Esophagus squamous epithelium (tissue), 4 donors: Measurements from ENCODE around the gene ZNF616.

Experiments used
- POLR2A ChIP-seq, 4 donors: fragments of 450-650 bp; IDR thresholded peaks; one replicate each; pipeline ENCODE4 v1.6.1; 2017; ENCODE audit warnings: antibody characterized with exemption in 4 of 4, mild to moderate bottlenecking in 4 of 4, moderate library complexity in 3 of 4
- TF ChIP-seq, protein P1 (sequence below), 6 experiments: fragments of 450-650 bp in 4 of 6; fragments of 200-600 bp in 2 of 6; sonication (generic) in 2 of 6; IDR thresholded peaks; one replicate each; pipeline ENCODE4 v1.5.1; 2016 to 2019; ENCODE audit warnings: antibody characterized with exemption in 6 of 6, mild to moderate bottlenecking in 4 of 6, moderate library complexity in 4 of 6

DNA sequence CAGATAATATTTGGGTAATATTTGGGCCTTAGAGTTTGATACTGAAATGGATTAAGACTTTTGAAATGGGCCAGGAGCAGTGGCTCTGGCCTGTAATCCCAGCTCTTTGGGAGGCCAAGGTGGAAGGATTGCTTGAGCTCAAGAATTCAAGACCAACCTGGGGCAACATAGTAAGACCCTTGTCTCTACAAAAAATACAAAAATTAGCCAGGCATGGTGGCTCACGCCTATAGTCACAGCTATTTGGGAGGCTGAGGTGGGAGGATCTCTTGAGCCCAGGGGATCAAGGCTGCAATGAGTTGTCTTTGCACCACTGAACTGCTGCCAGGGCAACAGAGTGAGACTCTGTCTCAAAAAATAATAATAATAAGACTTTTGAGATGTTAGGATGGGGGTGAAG, 32.6 kb upstream of the ZNF616 start:
- TF ChIP-seq, protein P1, sequence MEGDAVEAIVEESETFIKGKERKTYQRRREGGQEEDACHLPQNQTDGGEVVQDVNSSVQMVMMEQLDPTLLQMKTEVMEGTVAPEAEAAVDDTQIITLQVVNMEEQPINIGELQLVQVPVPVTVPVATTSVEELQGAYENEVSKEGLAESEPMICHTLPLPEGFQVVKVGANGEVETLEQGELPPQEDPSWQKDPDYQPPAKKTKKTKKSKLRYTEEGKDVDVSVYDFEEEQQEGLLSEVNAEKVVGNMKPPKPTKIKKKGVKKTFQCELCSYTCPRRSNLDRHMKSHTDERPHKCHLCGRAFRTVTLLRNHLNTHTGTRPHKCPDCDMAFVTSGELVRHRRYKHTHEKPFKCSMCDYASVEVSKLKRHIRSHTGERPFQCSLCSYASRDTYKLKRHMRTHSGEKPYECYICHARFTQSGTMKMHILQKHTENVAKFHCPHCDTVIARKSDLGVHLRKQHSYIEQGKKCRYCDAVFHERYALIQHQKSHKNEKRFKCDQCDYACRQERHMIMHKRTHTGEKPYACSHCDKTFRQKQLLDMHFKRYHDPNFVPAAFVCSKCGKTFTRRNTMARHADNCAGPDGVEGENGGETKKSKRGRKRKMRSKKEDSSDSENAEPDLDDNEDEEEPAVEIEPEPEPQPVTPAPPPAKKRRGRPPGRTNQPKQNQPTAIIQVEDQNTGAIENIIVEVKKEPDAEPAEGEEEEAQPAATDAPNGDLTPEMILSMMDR (IDR thresholded peaks at IDR 0.05): no peak
- TF ChIP-seq POLR2A (IDR thresholded peaks at IDR 0.05): no peak
